ENCODE results near the gene PLTP. TPM values are rescaled to one million over a fixed set of nuclear protein-coding genes. Genes with fewer than 3 reads are reported as not detected.
"Not testable (repeated sequence)": the region's sequence is repeated elsewhere in the genome, so short reads cannot be mapped to it uniquely, and the experiment has no call there.

Gene PLTP
- total and polyA plus RNA-seq, 2 of the 13 experiments (the other 11 are each of a cell fraction or from before 2014, with no cell fraction given) = 16.9 to 28.6 TPM

DNA sequence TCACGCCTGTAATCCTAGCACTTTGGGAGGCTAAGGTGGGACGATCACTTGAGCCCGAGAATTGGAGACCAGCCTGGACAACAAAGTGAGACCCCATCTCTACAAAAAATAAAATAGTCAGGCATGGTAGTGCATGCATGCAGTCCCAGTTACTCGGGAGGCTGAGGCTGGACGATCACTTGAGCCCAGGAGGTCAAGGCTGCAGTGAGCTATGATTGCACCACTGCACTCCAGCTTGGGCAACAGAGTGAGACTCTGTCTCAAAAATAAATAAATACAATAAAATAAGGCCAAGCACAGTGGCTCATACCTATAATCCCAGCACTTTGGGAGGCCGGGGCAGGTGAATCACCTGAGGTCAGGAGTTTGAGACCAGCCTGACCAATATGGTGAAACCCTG is 10.6 kb downstream of the PLTP start (continued):
- TF ChIP-seq HOXA3 (CRISPR knock-in tag; IDR thresholded peaks at IDR 0.05) = peak; percentile 41; the same call in 1 of the 2 replicates
- TF ChIP-seq FOXP1 (IDR thresholded peaks at IDR 0.05) = not testable (repeated sequence)
- peak; percentile 41; the same call in 1 of the 2 replicates for TF ChIP-seq FOXP1 (CRISPR knock-in tag; IDR thresholded peaks at IDR 0.05)
- peak; percentile 94 for TF ChIP-seq ZNF121 (CRISPR knock-in tag; IDR thresholded peaks at IDR 0.05)
- TF ChIP-seq NFKB2 (CRISPR knock-in tag; IDR thresholded peaks at IDR 0.05; ENCODE audit: borderline replicate concordance) = peak; percentile 26; the same call in 1 of the 2 replicates
- peak; percentile 55; the same call in 1 of the 2 replicates for TF ChIP-seq ZMYM3 (CRISPR knock-in tag; IDR thresholded peaks at IDR 0.05)
- TF ChIP-seq GATAD2A (CRISPR knock-in tag; IDR thresholded peaks at IDR 0.05) = 0 out of 2 replicates have a peak, but pooled peaks have one; percentile 26
- TF ChIP-seq FOXK1 (CRISPR knock-in tag; IDR thresholded peaks at IDR 0.05; ENCODE audit: borderline replicate concordance, low read depth) = 0 out of 2 replicates have a peak, but pooled peaks have one; percentile 17
- TF ChIP-seq NR2F6 (IDR thresholded peaks at IDR 0.05) = peak; percentile 50; the same call in 1 of the 2 replicates
- peak; percentile 84 for TF ChIP-seq NR2F6 (CRISPR knock-in tag; IDR thresholded peaks at IDR 0.05)
- TF ChIP-seq ARID5B (CRISPR knock-in tag; IDR thresholded peaks at IDR 0.05) = peak; percentile 69

Measured in HepG2 (cell line).